Measurements from ENCODE around the gene ZFP2.

The ZFP2 gene

GRCh38 chr5:178981381-178981780 lies 85.7 kb downstream of the ZFP2 start:
- no peak for DNase-seq (ENCODE audit: low read depth, low spot score)

Data from smooth muscle cell of the brain vasculature (primary cell).